MCF 10A (cell line): ENCODE results near the gene TREML4. TPM values are rescaled to one million over a fixed set of nuclear protein-coding genes. Genes with fewer than 3 reads are reported as not detected.

Experiments used
- BruUV-seq: library from RNA; stranded (reverse); fragments of 400-500 nt; replicated peaks from 2 replicates; lab custom pipeline; 2021; lab: Mats Ljungman, UMichigan
- CTCF ChIA-PET: fragments of 300-600 bp; sonication (Branson Sonifier 250); formaldehyde crosslinking; extraction: SDS; loops from one replicate; lab custom pipeline; 2021; ENCODE audit warnings: antibody characterized with exemption, inconsistent platforms; lab: Yijun Ruan, JAX
- POLR2A ChIA-PET: fragments of 300-600, 350-650 bp; sonication (Branson Sonifier 250); formaldehyde crosslinking; extraction: SDS; loops from one replicate; lab custom pipeline; 2020; ENCODE audit warnings: antibody characterized with exemption, inconsistent platforms; lab: Yijun Ruan, JAX
- DNase-seq: peaks from one replicate; pipeline ENCODE4 v3.0.0-alpha.2; 2018; ENCODE audit not compliant: unreplicated experiment
- H3K27ac Mint-ChIP-seq: one replicate; pipeline ENCODE4 v1.8.0; 2022; ENCODE audit warnings: mild to moderate bottlenecking, low read depth, mixed read lengths; ENCODE audit not compliant: unreplicated experiment
- H3K27me3 Mint-ChIP-seq: one replicate; pipeline ENCODE4 v1.8.0; 2022; ENCODE audit warnings: mixed read lengths; ENCODE audit not compliant: insufficient read depth, unreplicated experiment
- H3K36me3 Mint-ChIP-seq: one replicate; pipeline ENCODE4 v1.8.0; 2022; ENCODE audit warnings: mild to moderate bottlenecking, moderate library complexity, mixed read lengths; ENCODE audit not compliant: insufficient read depth, unreplicated experiment
- H3K4me1 Mint-ChIP-seq: one replicate; pipeline ENCODE4 v1.8.0; 2022; ENCODE audit warnings: mixed read lengths; ENCODE audit not compliant: insufficient read depth, unreplicated experiment
- H3K4me3 Mint-ChIP-seq: one replicate; pipeline ENCODE4 v1.8.0; 2022; ENCODE audit warnings: mild to moderate bottlenecking, moderate library complexity, mixed read lengths; ENCODE audit not compliant: unreplicated experiment
- H3K9me3 Mint-ChIP-seq: one replicate; pipeline ENCODE4 v1.8.0; 2022; ENCODE audit warnings: mixed read lengths; ENCODE audit not compliant: unreplicated experiment
- intact Hi-C: fragments of 100-400 bp; cut with micrococcal nuclease; formaldehyde crosslinking; loops from 2 replicates; pipeline ENCODE4 v1.14.1; 2022
- total RNA-seq: library from RNA; stranded (reverse); gene quantifications from 2 replicates; pipeline ENCODE4 v1.2.3, GENCODE V29; 2022
- TF ChIP-seq, protein P1 (sequence below): fragments of 200-600 bp; IDR thresholded peaks from one replicate; pipeline ENCODE4 v1.8.0; 2022; ENCODE audit warnings: antibody characterized with exemption, mild to moderate bottlenecking; ENCODE audit not compliant: unreplicated experiment

The TREML4 gene
- total RNA-seq, 1 experiment from 2014 or later: not detected

DNA sequence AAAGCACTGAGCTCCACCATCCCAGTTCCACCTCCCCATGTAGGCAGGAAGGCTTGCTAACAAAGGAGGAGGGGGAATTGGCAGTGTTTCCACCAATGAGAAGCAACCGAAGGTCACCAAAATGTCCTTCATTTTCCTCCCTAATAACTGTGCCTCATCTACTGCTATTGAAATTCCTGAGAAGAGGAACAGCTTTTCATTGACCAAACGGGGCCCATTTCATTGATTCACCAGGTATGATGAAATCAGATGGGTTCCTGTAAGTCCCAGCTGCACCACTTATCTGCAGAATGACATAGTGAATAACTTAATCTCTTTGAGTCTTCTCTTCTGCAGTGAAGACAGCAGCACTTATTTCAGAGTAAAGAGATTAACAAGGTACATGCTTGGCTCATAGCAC, 41.0 kb downstream of the TREML4 start:
- Mint-ChIP-seq H3K36me3 (no peaks in the 10 kb centered on the region), H3K27me3 (no peaks in the 10 kb centered on the region), H3K27ac (no peak overlapping the region), H3K9me3 (no peaks in the 10 kb centered on the region), H3K4me3 (no peak overlapping the region), H3K4me1 (no peaks in the 10 kb centered on the region)
- ChIA-PET CTCF (interaction anchor here (1.0 kb wide), 1 partner anchor 37 kb away, joined by 5 read pairs; no protein-coding TSS in a partner anchor), POLR2A (no interaction called here)
- intact Hi-C loops: no loop called here
- TF ChIP-seq, protein P1, sequence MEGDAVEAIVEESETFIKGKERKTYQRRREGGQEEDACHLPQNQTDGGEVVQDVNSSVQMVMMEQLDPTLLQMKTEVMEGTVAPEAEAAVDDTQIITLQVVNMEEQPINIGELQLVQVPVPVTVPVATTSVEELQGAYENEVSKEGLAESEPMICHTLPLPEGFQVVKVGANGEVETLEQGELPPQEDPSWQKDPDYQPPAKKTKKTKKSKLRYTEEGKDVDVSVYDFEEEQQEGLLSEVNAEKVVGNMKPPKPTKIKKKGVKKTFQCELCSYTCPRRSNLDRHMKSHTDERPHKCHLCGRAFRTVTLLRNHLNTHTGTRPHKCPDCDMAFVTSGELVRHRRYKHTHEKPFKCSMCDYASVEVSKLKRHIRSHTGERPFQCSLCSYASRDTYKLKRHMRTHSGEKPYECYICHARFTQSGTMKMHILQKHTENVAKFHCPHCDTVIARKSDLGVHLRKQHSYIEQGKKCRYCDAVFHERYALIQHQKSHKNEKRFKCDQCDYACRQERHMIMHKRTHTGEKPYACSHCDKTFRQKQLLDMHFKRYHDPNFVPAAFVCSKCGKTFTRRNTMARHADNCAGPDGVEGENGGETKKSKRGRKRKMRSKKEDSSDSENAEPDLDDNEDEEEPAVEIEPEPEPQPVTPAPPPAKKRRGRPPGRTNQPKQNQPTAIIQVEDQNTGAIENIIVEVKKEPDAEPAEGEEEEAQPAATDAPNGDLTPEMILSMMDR: no peak
- DNase-seq: no peak
- BruUV-seq: no TSS peak

DNA sequence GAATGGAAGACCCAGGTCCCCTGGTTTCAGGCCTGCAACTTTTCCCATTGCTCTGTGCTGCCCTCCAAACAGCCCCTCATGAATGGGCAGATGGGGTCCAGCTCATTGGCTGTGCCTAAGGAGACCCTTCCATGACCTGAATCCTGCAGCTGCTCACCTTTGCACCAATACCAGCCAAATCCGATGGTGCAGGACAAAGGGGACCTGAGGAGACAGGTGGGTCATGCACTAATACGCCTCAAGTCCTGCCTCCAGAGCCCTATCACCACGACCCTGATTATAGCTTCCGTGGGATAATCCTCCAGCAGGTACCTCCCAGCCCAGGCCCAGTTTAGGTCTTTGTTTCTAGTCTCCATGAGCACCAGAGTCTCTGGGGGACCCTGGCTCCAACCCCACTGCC, 41.6 kb downstream of the TREML4 start:
- no peaks in the 10 kb centered on the region for H3K4me1 Mint-ChIP-seq
- no peak overlapping the region for H3K4me3 Mint-ChIP-seq
- H3K9me3 Mint-ChIP-seq: no peaks in the 10 kb centered on the region
- BruUV-seq: no TSS peak
- no peaks in the 10 kb centered on the region for H3K27me3 Mint-ChIP-seq
- no peaks in the 10 kb centered on the region for H3K36me3 Mint-ChIP-seq
- ChIA-PET POLR2A (no interaction called here), CTCF (interaction anchor here (1.0 kb wide), 1 partner anchor 37 kb away, joined by 5 read pairs; no protein-coding TSS in a partner anchor)
- intact Hi-C loops: no loop called here
- TF ChIP-seq, protein P1: no peak
- no peak for DNase-seq
- H3K27ac Mint-ChIP-seq: no peak overlapping the region

DNA sequence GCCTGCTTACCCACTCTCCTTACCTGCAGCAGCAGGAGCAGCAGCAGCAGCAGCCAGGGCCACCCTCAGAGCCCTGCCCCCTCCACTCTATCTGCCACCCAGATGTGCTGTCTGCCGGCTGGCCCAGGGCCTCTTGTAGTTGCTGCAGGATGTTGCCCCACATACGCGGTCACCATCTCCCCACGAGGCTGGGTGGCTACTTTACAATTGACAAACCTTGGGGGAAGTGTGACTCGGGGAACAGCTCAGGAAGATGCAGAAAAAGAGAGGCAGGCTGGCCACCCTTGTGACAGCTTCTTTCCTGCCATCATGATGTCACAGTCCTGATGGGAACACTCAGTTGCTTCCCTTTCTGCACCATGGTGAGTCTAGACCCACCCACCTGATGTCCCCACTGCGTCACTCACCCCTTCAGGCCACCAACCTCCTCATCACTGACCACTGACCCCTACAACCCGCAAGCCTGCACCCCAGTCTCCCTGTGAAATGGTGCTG, 43.8 kb downstream of the TREML4 start:
- Mint-ChIP-seq H3K4me1 (no peaks in the 10 kb centered on the region), H3K27me3 (no peaks in the 10 kb centered on the region), H3K27ac (no peak overlapping the region), H3K4me3 (no peak overlapping the region), H3K9me3 (no peaks in the 10 kb centered on the region), H3K36me3 (no peaks in the 10 kb centered on the region)
- no TSS peak for BruUV-seq
- ChIA-PET CTCF (no interaction called here), POLR2A (no interaction called here)
- intact Hi-C loops: no loop called here
- no peak for DNase-seq
- TF ChIP-seq, protein P1: no peak

DNA sequence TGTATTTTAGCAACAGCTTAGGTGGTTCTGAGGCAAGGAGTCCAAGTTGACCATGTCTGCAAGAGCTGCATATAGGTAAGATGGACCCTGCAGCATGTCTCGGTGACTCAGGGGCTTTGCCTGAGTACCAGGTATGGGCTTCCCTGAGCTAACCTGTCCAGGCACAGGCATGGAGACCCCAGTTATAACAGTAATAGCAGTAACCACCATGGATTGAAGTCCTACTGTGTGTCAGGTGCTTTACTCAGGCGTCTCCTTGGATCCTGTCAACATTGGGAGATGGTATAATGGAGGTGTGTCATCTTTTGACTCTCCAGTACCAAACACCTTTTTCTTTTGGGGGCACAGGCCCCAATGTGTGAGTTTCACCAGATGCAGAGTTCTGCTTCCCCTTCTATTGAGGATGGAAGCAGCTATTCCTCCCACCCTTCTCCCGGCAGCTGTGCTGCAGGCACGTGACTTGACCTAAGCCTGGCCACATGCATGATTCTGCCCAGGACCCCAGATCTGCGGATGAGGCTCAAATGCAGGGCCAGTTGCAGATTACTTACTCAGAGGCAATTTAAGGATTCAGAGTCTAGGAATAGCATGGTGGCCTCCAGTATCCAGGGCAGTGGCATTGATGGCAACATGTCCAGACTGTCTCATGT, 44.6 kb downstream of the TREML4 start:
- DNase-seq: no peak
- Mint-ChIP-seq H3K4me1 (no peaks in the 10 kb centered on the region), H3K27ac (no peak overlapping the region), H3K4me3 (no peak overlapping the region), H3K9me3 (no peaks in the 10 kb centered on the region), H3K27me3 (no peaks in the 10 kb centered on the region), H3K36me3 (no peaks in the 10 kb centered on the region)
- ChIA-PET POLR2A (no interaction called here), CTCF (interaction anchor here (0.7 kb wide), 1 partner anchor 98 kb away, joined by 3 read pairs; no protein-coding TSS in a partner anchor)
- TF ChIP-seq, protein P1: no peak
- intact Hi-C loops: no loop called here
- BruUV-seq: no TSS peak
